ENCODE measurements around the gene SULT1C3. TPM values are rescaled to one million over a fixed set of nuclear protein-coding genes. Genes with fewer than 3 reads are reported as not detected.

Gene SULT1C3
- polyA plus RNA-seq, 2 of the 4 experiments (the other 2 are of a cell fraction), result not detected

- Histone ChIP-seq H3K9me3 (0 out of 3 replicates have a peak, but pooled peaks cover 2% of the 10 kb centered on the region), H3K4me2 (no peak overlapping the region), H3K4me1 (no peaks in the 10 kb centered on the region), H3K4me3 (no peak overlapping the region), H3K27ac (no peak overlapping the region)
- DNase-seq (ENCODE audit: low read depth in 1 of 2, low spot score in 1 of 2), result no peak
- POLR2A ChIA-PET, result no interaction called here
- no peak for ATAC-seq
- CTCF ChIA-PET, result interaction anchor here (1.1 kb wide), 1 partner anchor 29 kb away, joined by 3 read pairs; no protein-coding TSS in a partner anchor
- 65% methylated on average over 2 of the region's 2 CpGs for WGBS (ENCODE audit: missing lambda C conversion rate)
- TF ChIP-seq, protein P1, sequence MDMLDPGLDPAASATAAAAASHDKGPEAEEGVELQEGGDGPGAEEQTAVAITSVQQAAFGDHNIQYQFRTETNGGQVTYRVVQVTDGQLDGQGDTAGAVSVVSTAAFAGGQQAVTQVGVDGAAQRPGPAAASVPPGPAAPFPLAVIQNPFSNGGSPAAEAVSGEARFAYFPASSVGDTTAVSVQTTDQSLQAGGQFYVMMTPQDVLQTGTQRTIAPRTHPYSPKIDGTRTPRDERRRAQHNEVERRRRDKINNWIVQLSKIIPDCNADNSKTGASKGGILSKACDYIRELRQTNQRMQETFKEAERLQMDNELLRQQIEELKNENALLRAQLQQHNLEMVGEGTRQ (IDR thresholded peaks at IDR 0.05), result no peak
- no peak for TF ChIP-seq MAZ (IDR thresholded peaks at IDR 0.05; ENCODE audit: borderline replicate concordance, low read depth, low read length)
- TF ChIP-seq HOXB13 (CRISPR knock-in tag; IDR thresholded peaks at IDR 0.05; ENCODE audit: low read depth), result no peak
- TF ChIP-seq FOSL2 (IDR thresholded peaks at IDR 0.05), result no peak
- no peak for TF ChIP-seq FOSL2 (CRISPR knock-in tag; IDR thresholded peaks at IDR 0.05)
- TF ChIP-seq, protein P2, sequence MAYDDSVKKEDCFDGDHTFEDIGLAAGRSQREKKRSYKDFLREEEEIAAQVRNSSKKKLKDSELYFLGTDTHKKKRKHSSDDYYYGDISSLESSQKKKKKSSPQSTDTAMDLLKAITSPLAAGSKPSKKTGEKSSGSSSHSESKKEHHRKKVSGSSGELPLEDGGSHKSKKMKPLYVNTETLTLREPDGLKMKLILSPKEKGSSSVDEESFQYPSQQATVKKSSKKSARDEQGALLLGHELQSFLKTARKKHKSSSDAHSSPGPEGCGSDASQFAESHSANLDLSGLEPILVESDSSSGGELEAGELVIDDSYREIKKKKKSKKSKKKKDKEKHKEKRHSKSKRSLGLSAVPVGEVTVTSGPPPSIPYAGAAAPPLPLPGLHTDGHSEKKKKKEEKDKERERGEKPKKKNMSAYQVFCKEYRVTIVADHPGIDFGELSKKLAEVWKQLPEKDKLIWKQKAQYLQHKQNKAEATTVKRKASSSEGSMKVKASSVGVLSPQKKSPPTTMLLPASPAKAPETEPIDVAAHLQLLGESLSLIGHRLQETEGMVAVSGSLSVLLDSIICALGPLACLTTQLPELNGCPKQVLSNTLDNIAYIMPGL (CRISPR knock-in tag; IDR thresholded peaks at IDR 0.05; ENCODE audit: borderline replicate concordance), result no peak
- TF ChIP-seq EP300 (IDR thresholded peaks at IDR 0.05), result no peak
- no peak for TF ChIP-seq PHF8 (IDR thresholded peaks at IDR 0.05; ENCODE audit: borderline replicate concordance, low read depth)
- no peak for TF ChIP-seq FOSB (CRISPR knock-in tag; IDR thresholded peaks at IDR 0.05)
- TF ChIP-seq RNF2 (IDR thresholded peaks at IDR 0.05; ENCODE audit: borderline replicate concordance, low read depth), result no peak
- TF ChIP-seq PBX3 (IDR thresholded peaks at IDR 0.05), result no peak
- TF ChIP-seq JUN (IDR thresholded peaks at IDR 0.05), result no peak
- TF ChIP-seq, protein P3, sequence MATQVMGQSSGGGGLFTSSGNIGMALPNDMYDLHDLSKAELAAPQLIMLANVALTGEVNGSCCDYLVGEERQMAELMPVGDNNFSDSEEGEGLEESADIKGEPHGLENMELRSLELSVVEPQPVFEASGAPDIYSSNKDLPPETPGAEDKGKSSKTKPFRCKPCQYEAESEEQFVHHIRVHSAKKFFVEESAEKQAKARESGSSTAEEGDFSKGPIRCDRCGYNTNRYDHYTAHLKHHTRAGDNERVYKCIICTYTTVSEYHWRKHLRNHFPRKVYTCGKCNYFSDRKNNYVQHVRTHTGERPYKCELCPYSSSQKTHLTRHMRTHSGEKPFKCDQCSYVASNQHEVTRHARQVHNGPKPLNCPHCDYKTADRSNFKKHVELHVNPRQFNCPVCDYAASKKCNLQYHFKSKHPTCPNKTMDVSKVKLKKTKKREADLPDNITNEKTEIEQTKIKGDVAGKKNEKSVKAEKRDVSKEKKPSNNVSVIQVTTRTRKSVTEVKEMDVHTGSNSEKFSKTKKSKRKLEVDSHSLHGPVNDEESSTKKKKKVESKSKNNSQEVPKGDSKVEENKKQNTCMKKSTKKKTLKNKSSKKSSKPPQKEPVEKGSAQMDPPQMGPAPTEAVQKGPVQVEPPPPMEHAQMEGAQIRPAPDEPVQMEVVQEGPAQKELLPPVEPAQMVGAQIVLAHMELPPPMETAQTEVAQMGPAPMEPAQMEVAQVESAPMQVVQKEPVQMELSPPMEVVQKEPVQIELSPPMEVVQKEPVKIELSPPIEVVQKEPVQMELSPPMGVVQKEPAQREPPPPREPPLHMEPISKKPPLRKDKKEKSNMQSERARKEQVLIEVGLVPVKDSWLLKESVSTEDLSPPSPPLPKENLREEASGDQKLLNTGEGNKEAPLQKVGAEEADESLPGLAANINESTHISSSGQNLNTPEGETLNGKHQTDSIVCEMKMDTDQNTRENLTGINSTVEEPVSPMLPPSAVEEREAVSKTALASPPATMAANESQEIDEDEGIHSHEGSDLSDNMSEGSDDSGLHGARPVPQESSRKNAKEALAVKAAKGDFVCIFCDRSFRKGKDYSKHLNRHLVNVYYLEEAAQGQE (IDR thresholded peaks at IDR 0.05), result no peak
- TF ChIP-seq KDM5A (IDR thresholded peaks at IDR 0.05), result no peak
- TF ChIP-seq ZNF302 (CRISPR knock-in tag; IDR thresholded peaks at IDR 0.05), result no peak
- TF ChIP-seq, protein P4, sequence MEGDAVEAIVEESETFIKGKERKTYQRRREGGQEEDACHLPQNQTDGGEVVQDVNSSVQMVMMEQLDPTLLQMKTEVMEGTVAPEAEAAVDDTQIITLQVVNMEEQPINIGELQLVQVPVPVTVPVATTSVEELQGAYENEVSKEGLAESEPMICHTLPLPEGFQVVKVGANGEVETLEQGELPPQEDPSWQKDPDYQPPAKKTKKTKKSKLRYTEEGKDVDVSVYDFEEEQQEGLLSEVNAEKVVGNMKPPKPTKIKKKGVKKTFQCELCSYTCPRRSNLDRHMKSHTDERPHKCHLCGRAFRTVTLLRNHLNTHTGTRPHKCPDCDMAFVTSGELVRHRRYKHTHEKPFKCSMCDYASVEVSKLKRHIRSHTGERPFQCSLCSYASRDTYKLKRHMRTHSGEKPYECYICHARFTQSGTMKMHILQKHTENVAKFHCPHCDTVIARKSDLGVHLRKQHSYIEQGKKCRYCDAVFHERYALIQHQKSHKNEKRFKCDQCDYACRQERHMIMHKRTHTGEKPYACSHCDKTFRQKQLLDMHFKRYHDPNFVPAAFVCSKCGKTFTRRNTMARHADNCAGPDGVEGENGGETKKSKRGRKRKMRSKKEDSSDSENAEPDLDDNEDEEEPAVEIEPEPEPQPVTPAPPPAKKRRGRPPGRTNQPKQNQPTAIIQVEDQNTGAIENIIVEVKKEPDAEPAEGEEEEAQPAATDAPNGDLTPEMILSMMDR (IDR thresholded peaks at IDR 0.05), result no peak
- no peak for TF ChIP-seq ZC3H11A (IDR thresholded peaks at IDR 0.05)
- no peak for TF ChIP-seq HDAC2 (IDR thresholded peaks at IDR 0.05)
- TF ChIP-seq BHLHE40 (IDR thresholded peaks at IDR 0.05; ENCODE audit: low read depth, low read length), result no peak
- FAIRE-seq, result no peak
Observed at GRCh38 chr2:108244667-108245414, 5.1 kb downstream of the SULT1C3 start.

All from A549 (cell line).